ENCODE results near the gene SMAD6. TPM values are rescaled to one million over a fixed set of nuclear protein-coding genes. Genes with fewer than 3 reads are reported as not detected.

Gene SMAD6
- total and polyA plus RNA-seq, 2 donors (not counting 1 experiment from before 2014, with no cell fraction given): 1.2 to 8.9 TPM

- no peak overlapping the region for H3K4me2 ChIP-seq (ENCODE audit: extremely low read depth, insufficient read depth, low read length)
- H2AFZ ChIP-seq (ENCODE audit: low read length): no peak overlapping the region
- no peak overlapping the region for H3K4me3 ChIP-seq (replicated peaks in 1 of 4; ENCODE audit: control extremely low read depth in 1 of 4, insufficient read depth in 1 of 4, low read depth in 3 of 4, low read length in 4 of 4)
- no peaks in the 10 kb centered on the region for H3K4me1 ChIP-seq (ENCODE audit: control insufficient read depth, extremely low read depth, insufficient read depth, low read length)
- no peaks in the 10 kb centered on the region for H3K9me3 ChIP-seq (ENCODE audit: control insufficient read depth, insufficient read depth, low read depth, low read length)
- DNase-seq (ENCODE audit: low read depth in 2 of 2): no peak
- H3K9ac ChIP-seq (ENCODE audit: insufficient read depth, low read length): no peak overlapping the region
- no peak overlapping the region for H3K27ac ChIP-seq (ENCODE audit: insufficient read depth, low read length)
- H3K36me3 ChIP-seq (ENCODE audit: control insufficient read depth, insufficient read depth, low read length): no peaks in the 10 kb centered on the region
- no peaks in the 10 kb centered on the region for H4K20me1 ChIP-seq (ENCODE audit: control insufficient read depth, extremely low read depth, insufficient read depth, low read length)
- no peaks in the 10 kb centered on the region for H3K79me2 ChIP-seq (ENCODE audit: control insufficient read depth, insufficient read depth, low read length)
- no peaks in the 10 kb centered on the region for H3K27me3 ChIP-seq (ENCODE audit: control insufficient read depth, insufficient read depth, low read length)
- TF ChIP-seq CTCF (conservative IDR thresholded peaks at IDR 0.05 in 1 of 2, IDR thresholded peaks at IDR 0.05 in 1 of 2; ENCODE audit: low read depth in 1 of 2, low read length in 2 of 2): no peak
- TF ChIP-seq EZH2 (IDR thresholded peaks at IDR 0.05; ENCODE audit: low read length, missing control alignments): no peak
Measured at GRCh38 chr15:66691727-66692126, 10.3 kb upstream of the SMAD6 start.

GRCh38 chr15:66692391-66692790 lies 9.6 kb upstream of the SMAD6 start:
- Histone ChIP-seq H3K36me3 (ENCODE audit: control insufficient read depth, insufficient read depth, low read length) (no peaks in the 10 kb centered on the region), H3K79me2 (ENCODE audit: control insufficient read depth, insufficient read depth, low read length) (no peaks in the 10 kb centered on the region), H3K9me3 (ENCODE audit: control insufficient read depth, insufficient read depth, low read depth, low read length) (no peaks in the 10 kb centered on the region), H3K9ac (ENCODE audit: insufficient read depth, low read length) (no peak overlapping the region), H3K4me2 (ENCODE audit: extremely low read depth, insufficient read depth, low read length) (no peak overlapping the region), H4K20me1 (ENCODE audit: control insufficient read depth, extremely low read depth, insufficient read depth, low read length) (no peaks in the 10 kb centered on the region), H3K4me1 (ENCODE audit: control insufficient read depth, extremely low read depth, insufficient read depth, low read length) (no peaks in the 10 kb centered on the region), H2AFZ (ENCODE audit: low read length) (no peak overlapping the region), H3K27me3 (ENCODE audit: control insufficient read depth, insufficient read depth, low read length) (no peaks in the 10 kb centered on the region), H3K4me3 (replicated peaks in 1 of 4; ENCODE audit: control extremely low read depth in 1 of 4, insufficient read depth in 1 of 4, low read depth in 3 of 4, low read length in 4 of 4) (no peak overlapping the region), H3K27ac (ENCODE audit: insufficient read depth, low read length) (no peak overlapping the region)
- DNase-seq (ENCODE audit: low read depth in 2 of 2): no peak
- TF ChIP-seq EZH2 (IDR thresholded peaks at IDR 0.05; ENCODE audit: low read length, missing control alignments) (no peak), CTCF (conservative IDR thresholded peaks at IDR 0.05 in 1 of 2, IDR thresholded peaks at IDR 0.05 in 1 of 2; ENCODE audit: low read depth in 1 of 2, low read length in 2 of 2) (no peak)

GRCh38 chr15:66692808-66693596 lies 9.0 kb upstream of the SMAD6 start:
- H3K9ac ChIP-seq (ENCODE audit: insufficient read depth, low read length): no peak overlapping the region
- H3K4me2 ChIP-seq (ENCODE audit: extremely low read depth, insufficient read depth, low read length): no peak overlapping the region
- no peaks in the 10 kb centered on the region for H3K79me2 ChIP-seq (ENCODE audit: control insufficient read depth, insufficient read depth, low read length)
- H2AFZ ChIP-seq (ENCODE audit: low read length): no peak overlapping the region
- no peaks in the 10 kb centered on the region for H3K4me1 ChIP-seq (ENCODE audit: control insufficient read depth, extremely low read depth, insufficient read depth, low read length)
- DNase-seq (ENCODE audit: low read depth in 2 of 2): no peak
- H3K27ac ChIP-seq (ENCODE audit: insufficient read depth, low read length): no peak overlapping the region
- H3K27me3 ChIP-seq (ENCODE audit: control insufficient read depth, insufficient read depth, low read length): no peaks in the 10 kb centered on the region
- H3K36me3 ChIP-seq (ENCODE audit: control insufficient read depth, insufficient read depth, low read length): no peaks in the 10 kb centered on the region
- H4K20me1 ChIP-seq (ENCODE audit: control insufficient read depth, extremely low read depth, insufficient read depth, low read length): no peaks in the 10 kb centered on the region
- H3K9me3 ChIP-seq (ENCODE audit: control insufficient read depth, insufficient read depth, low read depth, low read length): no peaks in the 10 kb centered on the region
- no peak for TF ChIP-seq EZH2 (IDR thresholded peaks at IDR 0.05; ENCODE audit: low read length, missing control alignments)
- TF ChIP-seq CTCF (conservative IDR thresholded peaks at IDR 0.05 in 1 of 2, IDR thresholded peaks at IDR 0.05 in 1 of 2; ENCODE audit: low read depth in 1 of 2, low read length in 2 of 2): no peak
- H3K4me3 ChIP-seq (replicated peaks in 1 of 4; ENCODE audit: control extremely low read depth in 1 of 4, insufficient read depth in 1 of 4, low read depth in 3 of 4, low read length in 4 of 4): no peak overlapping the region

Measured in fibroblast of lung (primary cell).